GM18505 (cell line): ENCODE data around the gene KNSTRN.
A peak's percentile ranks its signal among the peaks of the same experiment; 100 is the strongest.

Source experiments
- ATAC-seq: cut with Tn5 transposase; IDR thresholded peaks from one replicate; pipeline ENCODE4 v1.9.1; 2021; ENCODE audit not compliant: unreplicated experiment
- POLR2A ChIP-seq: IDR thresholded peaks from 4 replicates; pipeline ENCODE4 v1.6.1; 2011; ENCODE audit warnings: borderline replicate concordance; ENCODE audit not compliant: insufficient read depth, insufficient read length; ENCODE audit errors: extremely low read depth

Gene KNSTRN

GRCh38 chr15:40386480-40386879 lies 4.0 kb downstream of the KNSTRN start:
- ATAC-seq, result no peak
- no peak for TF ChIP-seq POLR2A

DNA sequence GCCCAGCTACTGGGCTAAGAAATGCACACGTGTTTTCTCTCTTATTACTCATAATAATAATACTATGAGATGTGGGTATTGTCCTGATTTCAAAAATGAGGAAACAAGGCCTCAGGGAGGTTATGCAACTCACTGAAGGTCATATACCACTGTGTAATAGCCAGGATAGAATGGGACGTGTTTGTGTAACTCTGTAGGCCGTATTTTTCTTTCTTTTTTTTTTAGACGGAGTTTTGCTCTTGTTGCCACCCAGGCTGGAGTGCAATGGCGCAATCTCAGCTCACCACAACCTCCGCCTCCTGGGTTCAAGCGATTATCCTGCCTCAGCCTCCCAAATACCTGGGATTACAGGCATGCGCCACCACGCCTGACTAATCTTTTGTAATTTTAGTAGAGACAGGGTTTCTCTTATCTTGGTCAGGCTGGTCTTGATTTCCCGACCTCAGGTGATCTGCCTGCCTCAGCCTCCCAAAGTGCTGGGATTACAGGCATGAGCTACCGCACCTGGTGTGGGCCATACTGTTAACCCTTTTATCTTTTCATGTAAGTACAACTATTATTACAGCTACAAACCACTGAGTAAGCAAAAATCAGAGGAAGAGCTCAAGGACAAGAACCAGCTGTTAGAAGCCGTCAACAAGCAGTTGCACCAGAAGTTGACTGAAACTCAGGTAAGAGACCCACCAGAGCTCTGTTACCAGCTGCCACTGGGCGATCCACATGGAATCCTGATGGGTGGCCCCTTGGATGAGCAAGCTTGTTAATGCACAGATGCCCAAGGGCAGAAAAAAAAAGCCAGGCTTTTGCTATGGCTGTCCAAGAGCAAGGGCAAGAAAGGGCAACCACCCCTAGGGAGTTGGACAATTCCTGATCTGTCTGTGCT lies 6.7 kb downstream of the KNSTRN start:
- no peak for ATAC-seq
- no peak for TF ChIP-seq POLR2A

DNA sequence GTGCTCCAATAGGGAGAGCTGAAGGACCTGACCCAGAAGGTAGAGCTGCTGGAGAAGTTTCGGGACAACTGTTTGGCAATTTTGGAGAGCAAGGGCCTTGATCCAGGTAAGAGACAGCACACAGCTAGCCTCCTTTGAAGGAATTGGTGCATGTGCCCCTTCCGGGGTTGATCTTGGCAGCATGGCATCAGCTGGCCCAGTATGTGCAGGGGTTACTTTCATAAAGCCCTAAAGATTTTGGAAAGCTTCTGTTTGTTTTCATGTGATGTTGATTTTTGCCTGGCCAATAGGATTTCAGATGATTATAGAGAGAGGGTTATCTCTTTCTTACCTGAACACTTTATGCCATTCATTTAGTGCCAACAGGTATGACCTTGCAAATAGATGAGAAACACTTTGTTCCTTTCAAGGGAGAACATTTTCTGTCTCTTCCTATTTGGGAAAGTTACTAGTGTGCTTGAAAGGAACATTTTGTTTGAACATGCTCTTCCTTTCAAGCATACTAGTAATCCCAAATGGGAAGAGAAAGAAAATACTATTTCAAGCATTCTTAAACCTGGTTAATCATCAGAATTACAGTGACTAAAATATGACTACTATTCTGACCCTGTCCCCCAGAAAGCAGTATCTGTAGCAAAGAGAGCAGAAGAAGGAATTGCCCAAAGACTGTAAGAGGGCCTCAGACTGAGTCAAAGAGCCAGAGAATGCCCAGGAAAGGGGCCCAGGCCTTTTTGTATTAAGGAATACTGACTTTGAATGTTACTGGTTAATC lies 7.5 kb downstream of the KNSTRN start:
- ATAC-seq, result no peak
- TF ChIP-seq POLR2A, result no peak

GRCh38 chr15:40392986-40393948 lies 10.7 kb downstream of the KNSTRN start:
- no peak for TF ChIP-seq POLR2A

DNA sequence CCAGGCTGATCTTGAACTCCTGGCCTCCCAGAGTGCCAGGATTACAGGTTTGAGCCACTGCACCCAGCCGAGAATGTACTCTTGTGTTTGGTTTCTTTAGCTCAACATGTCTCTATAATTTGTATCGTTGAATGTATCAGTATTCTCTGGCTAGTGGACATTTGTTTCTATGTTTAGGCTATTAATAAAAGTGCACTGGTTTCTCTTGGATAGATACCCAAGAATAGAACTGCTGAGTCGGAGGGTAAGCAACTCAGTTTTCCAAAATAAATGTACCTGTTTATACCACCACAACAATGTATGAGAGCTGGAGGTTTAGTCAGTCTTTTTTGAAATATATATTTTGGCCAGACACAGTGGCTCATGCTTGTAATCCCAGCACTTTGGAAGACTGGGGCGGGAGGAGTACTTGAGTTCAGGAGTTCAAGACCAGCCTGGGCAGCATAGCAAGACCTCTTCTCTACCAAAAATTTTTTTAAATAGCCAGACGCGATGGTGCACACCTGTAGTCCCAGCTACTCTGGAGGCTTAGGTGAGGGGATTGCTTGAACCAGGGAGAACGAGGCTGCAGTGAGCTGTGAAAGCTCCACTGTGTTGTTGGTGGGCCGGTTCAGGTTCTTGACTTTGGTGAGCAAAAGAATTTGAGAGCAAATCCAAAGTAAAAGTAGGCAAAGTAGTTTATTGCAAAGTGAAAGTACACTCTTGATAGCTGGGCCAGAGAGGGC lies 15.3 kb downstream of the KNSTRN start:
- TF ChIP-seq POLR2A, result no peak
- no peak for ATAC-seq

More at GRCh38 chr15:40392986-40393948, 10.7 kb downstream of the KNSTRN start:
- no peak for ATAC-seq

DNA sequence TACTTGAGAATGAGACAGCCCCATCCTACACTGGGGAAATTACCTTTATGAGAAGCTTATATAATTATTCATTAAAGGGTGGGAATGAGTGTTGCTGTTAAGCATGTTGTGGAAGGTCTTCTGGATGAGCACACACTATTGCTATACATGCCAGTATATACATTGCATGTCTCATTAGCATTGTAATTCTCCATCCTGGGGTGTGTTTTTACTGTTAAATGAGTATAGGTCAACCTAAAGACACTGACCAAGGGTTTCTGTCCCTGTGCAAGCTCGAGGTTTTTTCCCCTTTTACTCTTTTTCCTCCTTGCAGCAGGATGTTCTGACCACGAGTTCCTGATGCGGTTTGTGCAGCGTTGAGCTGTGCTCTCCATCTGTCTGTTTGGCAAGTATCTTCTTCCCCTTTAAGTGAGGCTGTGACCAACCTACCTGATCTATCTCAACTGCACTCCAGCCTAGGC lies 15.9 kb downstream of the KNSTRN start:
- no peak for TF ChIP-seq POLR2A
- peak; percentile 79 for ATAC-seq

GRCh38 chr15:40399370-40399769 lies 16.8 kb downstream of the KNSTRN start:
- no peak for TF ChIP-seq POLR2A
- ATAC-seq, result no peak

DNA sequence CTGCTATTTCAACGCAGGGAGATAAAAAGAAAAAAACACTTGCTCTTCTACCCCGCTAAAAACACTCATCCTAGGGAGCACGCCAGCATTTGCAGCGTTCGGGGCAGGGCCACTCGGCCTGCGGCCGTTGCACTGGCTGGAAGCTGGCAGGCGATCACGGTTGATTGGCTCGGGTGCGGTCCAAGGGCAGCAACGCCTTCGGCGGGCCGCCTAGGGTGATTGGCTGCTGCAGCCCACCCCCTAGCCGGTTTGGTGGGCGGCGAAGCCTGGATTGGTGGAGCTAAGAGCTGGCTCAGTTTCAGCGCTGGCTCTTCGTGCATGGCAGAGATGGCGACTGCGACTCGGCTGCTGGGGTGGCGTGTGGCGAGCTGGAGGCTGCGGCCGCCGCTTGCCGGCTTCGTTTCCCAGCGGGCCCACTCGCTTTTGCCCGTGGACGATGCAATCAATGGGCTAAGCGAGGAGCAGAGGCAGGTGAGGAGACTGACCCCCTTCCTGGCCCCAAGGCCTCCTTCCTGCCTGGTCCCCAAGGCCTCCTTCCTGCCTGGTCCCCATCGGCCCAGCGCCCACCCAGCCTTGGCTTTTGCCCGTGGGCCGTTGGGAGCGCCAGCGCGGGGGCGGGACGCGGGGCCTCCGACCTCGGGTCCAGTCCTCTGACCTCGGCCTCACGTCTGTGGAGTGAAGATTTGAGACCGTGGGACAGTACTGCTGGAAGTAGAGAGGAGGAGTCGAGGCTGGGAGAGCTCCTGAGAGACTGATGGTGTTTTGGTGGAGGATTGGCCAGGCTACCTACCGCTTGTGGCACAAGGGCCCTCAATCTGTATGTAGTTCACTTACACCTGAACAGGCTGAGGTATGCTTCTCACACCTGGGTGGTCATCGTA lies 23.2 kb downstream of the KNSTRN start, which contains the start of gene IVD:
Gene IVD, plus strand, starts transcription at position 295 of the 881 bp plus-strand sequence. Its CDS starts 33 bp downstream, at position 328.
- ATAC-seq, result peak; percentile 75
- TF ChIP-seq POLR2A, result peak; percentile 88

DNA sequence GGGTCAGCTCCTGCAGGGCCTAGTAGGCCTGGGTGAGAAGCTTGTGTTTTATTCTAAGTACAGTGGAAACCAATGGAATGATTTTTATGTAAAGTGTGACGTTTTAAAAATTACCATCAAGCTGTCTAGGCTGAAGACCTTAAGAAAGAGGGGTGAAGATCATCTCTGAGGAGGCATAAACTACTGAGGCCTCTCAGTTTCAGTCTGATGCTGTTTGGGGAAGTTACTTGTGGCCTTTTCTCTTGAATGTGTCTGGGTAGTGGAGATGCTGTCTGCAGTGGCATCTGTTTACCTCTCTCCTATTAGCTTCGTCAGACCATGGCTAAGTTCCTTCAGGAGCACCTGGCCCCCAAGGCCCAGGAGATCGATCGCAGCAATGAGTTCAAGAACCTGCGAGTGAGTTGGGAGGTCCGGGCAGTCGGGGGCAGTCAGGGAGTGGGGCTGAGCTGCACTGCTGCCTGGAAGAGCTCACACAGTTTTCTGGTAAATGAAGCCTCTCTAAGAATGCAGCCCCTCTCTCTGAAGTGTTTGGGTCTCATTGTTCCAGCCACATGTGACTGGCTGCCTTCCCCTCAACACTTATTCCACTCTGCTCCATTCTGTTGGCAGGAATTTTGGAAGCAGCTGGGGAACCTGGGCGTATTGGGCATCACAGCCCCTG lies 24.9 kb downstream of the KNSTRN start:
- peak; percentile 55 for ATAC-seq
- TF ChIP-seq POLR2A, result no peak

DNA sequence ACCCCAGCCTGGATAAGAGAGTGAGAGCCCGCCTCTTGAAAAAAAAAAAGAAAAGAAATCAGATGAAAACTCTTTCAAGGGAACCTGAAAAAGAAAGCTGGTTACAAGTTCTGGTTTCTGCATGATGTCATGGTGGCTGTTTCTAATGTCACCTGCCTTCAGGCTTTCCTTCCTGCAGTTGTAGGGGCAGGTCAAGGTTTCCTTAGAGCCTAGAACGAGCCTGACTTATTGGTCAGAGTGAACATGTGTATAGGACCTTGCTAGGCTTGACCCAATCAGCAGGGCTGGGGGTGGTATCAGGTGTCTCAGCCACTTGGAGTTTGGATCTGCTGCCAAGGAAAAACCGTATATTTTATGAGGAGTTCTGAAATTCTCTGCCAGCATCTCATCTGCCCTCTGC lies 26.8 kb downstream of the KNSTRN start:
- no peak for ATAC-seq
- TF ChIP-seq POLR2A, result no peak

- TF ChIP-seq POLR2A, result no peak
Observed at GRCh38 chr15:40410476-40410875, 28.0 kb downstream of the KNSTRN start.

DNA sequence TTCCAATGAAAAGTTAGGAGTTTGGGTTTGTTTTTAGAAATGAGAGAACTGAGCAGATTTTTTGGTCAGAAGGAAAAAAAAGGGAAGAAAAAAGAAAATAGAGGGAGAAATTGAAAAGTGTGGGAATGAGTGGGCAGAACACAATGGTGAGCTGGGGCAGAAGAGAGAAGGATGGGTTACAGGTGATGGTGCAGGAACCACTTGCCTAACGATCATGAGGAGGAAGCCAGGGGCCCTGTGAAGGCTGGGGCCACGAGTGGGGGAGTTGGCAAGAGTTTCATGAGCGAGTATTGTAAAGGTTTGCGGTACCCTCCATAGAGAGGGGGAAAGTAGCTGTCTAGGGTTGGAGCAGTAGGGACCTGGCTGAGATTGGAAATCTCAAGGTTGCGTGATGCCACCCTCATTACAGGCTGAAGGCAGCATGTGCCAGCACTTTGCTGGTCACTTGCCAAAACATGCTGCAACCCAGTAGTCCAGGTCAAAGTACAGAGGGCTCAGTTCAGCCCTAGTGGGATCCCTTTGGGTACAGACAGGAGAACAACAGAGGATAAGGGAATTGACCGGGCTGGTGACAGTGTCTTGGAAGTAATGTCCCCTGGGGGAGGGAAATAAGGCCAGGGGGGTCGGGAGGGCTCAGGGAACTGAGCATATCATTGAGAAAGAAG lies 29.7 kb downstream of the KNSTRN start:
- TF ChIP-seq POLR2A, result no peak
- no peak for ATAC-seq

More at GRCh38 chr15:40410476-40410875, 28.0 kb downstream of the KNSTRN start:
- ATAC-seq, result no peak
